HG02943 (cell line): ENCODE results near the gene MORF4L1.
"Not testable (repeated sequence)": the region's sequence is repeated elsewhere in the genome, so short reads cannot be mapped to it uniquely, and the experiment has no call there.

Experiments used
- ATAC-seq: cut with Tn5 transposase; IDR thresholded peaks from one replicate; pipeline ENCODE4 v1.9.1; 2021; ENCODE audit warnings: mild to moderate bottlenecking, low read depth, moderate library complexity; ENCODE audit not compliant: unreplicated experiment

Gene MORF4L1, protein sequence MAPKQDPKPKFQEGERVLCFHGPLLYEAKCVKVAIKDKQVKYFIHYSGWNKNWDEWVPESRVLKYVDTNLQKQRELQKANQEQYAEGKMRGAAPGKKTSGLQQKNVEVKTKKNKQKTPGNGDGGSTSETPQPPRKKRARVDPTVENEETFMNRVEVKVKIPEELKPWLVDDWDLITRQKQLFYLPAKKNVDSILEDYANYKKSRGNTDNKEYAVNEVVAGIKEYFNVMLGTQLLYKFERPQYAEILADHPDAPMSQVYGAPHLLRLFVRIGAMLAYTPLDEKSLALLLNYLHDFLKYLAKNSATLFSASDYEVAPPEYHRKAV

DNA sequence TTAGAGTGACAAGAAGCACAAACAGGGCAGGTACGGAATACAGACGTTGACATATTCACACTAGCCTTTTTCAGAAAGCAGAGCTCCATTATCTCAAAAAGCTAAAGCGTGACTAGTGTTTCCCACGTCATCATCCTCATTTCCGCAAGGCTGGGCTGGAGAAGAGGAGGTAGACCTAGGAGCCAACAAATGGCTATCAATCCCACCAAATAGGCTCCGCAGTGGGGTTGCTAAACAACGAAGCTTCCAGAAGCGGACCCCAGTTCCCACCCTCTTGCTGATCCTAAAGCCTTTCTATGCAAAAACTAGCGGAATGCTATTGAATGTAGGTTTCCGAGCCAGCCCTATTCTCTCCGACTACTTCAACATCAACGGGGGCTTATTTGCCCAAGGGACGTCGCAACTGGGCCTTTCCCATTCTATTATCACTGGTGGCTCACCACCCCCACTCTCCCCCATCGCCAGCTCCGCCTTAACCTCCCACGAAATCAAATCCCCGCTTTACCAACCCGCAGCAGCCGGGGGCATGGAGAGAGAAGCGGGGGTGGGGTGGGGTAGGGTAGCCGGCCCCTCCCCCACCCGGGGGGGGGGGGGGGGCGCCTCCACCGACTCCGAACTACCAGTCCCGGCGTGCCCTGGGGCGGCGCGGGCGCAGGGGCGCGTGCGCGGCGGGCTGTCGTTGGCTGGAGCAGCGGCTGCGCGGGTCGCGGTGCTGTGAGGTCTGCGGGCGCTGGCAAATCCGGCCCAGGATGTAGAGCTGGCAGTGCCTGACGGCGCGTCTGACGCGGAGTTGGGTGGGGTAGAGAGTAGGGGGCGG, at the start of gene MORF4L1:
Gene MORF4L1, plus strand, starts transcription at position 736 of the 817 bp plus-strand sequence. CDS start 128 bp downstream, outside the sequence.
- ATAC-seq, result peak; percentile 58

DNA sequence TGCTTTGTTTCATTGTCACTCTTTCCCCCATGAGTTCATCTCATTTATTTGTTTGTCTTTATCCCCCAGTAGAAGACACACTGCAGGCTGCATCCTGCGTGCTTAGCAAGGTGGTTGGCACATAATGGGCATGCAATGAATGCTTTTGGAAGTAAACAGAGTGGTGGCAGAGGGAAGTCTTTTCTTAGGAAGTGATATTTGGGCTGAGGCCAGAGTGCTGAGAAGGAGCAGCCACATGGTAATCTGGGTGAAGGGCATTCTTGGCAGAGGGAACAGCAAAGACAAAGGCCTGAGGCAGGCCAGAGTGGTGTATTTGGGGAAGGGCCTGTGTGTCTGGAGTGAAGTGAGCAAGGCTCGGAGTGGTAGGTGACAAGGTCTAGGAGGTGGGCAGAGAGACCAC, 43.8 kb upstream of the MORF4L1 start:
- no peak for ATAC-seq

DNA sequence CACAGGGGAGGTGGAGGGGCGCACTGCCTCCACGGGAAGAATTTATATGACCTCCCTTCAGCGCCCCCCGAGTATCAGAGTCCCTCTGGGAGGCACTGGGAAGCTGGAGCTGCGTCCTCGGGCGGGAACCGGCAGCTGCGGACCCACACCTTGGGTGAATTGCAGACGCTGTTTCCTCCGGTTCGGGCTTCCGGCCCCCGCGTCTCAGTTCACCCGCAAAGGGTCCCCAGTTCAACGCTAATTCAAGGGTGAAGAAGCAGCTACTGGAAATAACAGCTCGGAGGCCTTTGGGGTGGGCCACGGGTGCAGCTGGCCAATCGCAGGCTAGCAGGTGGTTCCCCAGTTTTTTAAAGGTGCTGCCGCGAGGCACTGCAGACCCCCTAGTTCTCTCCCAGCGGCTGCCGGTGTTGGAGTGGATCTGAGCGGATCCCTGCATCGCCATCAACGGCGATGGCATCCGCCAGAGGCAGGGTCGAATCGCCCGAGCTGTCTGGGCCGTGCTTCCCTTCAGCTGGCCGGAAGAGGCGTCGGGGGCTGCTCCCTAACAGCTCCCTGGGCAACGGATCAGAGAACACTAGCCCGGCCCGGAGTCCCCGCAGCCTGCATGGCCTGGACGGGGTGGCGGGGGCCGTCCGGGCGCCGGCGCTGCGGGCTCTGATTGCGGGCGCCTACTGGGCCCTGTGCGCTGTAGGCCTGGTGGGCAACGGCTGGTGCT, 42.0 kb upstream of the MORF4L1 start:
- no peak for ATAC-seq

DNA sequence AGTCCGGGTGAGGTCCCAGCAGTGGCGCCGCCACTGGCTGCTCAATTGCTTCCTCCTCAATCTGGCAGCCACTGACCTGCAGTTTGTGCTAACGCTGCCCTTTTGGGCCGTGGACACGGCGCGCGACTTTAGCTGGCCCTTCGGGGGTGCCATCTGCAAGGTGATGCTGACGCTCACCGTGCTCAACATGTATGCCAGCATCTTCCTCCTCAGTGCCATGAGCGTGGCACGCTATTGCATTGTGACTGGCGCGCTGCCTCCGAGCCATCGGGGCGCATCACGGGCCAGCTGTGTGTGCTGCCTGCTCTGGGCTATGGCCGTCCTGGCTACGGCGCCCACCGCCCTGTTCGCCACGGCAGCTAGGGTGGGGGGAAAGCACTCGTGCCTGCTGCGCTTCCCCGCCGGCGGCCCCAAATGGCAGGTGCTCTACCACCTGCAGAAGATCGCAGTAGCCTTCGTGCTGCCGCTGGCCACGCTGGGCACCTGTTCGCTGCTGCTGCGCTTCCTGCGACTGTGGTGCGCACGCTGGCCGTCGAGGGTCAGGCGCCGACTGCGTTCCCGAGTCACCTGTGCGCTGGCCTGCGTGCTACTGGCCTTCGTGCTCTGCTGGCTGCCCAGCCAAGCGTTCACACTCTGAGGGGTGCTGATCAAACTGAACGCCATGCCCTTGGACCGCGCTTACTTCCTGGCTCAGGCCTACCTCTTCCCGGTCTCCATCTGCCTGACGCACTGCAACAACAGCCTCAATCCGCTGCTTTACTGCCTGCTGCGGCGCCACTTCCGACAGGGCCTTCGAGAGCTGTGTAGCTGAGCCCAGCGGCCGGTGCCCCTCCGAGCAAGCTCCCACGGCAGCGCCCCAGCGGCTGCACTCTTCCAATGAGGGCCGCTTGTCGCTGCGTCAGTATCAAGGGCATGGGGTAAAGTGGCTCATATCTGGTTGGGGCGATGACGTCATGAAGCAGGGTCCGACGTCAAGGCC, 41.2 kb upstream of the MORF4L1 start:
- no peak for ATAC-seq

DNA sequence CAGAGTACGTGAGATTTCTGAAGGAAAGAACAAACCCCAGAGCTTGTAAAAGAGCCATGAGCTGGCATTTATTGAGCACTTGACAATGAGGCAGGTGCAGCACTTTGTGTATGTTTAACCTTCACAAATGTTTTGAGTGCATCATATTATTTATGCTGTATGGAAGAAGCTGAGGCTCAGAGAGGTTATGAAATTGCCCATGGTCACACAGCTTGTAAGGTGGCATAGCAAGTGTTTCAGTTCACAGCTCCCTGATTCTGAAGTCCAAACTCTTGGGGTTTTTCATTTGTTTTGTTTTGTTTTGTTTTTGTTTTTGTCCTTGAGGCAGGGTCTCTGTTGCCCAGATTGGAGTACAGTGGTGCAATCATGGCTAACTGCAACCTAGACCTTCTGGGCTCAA, 36.4 kb upstream of the MORF4L1 start:
- no peak for ATAC-seq

DNA sequence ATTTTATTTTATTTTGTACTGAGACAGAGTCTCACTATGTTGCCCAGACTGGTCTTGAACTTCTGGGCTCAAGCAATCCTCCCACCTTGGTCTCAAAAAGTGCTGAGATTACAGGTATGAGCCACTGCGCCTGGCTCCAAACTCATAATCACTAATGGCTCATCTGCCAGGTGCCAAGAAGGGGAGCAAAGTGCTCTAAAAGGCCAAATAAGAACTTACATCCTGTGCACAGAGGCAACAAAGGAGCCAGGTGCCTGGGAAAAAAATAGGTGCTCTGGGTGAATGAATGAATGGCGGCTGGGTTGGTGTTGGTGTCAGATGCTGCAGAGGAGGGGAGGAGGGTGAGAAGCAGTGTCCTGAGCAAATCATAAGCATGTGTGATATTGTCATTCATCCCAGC, 35.6 kb upstream of the MORF4L1 start:
- ATAC-seq, result no peak

DNA sequence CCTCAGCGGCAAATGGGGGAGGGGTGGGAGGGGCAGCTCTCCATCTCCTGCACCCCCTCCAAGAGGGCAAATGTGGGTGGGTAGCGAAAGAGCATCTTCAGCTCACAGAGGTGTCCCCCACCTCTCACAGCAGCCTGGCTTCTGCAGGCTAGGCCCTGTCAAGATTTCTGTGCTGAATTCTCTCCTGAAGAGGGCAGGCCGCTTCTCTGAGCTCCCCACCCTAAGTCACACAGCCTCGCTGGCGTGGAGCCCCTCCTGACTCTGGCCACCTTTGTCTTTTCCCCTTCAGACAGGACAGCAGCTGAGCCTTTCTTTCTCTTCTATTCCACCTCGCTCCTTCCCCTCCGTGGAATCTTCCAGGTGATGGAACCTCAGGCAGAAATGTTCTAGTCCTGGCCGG, 35.1 kb upstream of the MORF4L1 start:
- ATAC-seq, result no peak

DNA sequence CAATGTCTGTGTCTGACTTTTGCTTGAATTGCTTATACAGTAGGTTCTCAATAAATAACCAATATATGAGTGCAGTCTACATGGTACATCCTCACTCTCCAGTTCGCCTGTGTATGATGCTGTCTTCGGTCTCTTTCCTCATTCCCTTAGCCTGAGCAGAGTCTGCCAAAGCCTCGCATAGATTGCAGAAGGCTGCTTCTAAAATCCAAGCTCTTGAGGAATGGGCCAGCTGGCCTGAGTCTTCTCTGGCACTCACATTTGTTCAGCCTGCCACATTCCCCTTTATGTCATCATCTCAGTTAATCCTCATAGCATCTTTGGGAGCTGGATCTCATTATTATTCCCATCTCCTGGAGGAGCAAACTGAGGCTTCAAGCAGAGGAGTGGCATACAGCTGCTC, 34.2 kb upstream of the MORF4L1 start:
- no peak for ATAC-seq

DNA sequence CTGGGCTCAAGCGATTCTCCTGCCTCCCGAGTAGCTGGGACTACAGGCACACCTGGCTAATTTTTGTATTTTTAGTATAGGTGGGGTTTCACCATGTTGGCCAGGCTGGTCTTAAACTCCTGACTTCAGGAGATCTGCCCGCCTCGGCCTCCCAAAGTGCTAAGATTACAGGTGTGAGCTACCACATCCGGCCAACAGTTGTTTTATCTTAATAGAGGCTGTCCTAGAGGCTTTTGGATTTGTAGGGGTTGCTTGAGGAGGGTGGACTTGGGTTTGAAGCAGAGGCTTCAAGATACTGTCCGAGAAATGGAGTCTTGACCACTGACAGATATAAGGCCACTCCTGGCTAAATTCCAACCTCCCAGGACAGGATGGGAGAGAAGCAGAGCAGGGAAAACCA, 33.5 kb upstream of the MORF4L1 start:
- ATAC-seq, result not testable (repeated sequence)

DNA sequence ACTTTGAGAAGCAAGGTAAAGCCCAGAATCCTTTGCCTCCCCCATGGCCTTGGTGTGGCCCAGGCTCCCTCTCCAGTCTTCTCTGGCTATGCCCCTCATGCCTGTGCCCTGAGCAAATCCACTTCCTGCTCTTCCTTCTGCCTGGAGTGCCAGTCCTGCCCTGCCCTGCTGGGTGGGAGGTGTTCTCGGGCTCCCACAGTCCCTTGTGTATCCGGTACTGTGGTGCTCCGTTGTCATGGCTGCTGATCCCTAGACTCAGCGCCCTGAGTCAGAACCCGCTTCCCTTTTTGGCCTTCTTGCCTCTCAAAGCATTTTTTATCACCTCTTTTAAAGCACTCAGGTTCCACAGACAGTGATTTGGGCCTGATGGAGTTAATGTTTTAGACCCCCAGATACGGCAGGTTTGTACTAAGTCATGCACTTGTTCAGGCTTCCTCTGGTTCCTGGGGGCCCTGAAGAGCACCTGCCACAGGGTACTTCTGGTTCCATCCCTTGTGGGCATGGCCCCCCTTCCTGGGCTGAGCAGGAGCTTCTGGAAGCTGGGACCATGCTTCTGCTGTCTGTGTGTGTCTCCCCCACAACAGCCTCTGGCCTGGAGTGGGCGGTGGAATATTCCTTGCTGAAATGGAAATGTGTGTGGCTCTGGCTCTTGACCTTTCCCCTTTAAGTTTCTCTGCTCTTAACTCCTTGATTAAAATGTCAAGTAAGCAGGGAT, 31.9 kb upstream of the MORF4L1 start:
- no peak for ATAC-seq

DNA sequence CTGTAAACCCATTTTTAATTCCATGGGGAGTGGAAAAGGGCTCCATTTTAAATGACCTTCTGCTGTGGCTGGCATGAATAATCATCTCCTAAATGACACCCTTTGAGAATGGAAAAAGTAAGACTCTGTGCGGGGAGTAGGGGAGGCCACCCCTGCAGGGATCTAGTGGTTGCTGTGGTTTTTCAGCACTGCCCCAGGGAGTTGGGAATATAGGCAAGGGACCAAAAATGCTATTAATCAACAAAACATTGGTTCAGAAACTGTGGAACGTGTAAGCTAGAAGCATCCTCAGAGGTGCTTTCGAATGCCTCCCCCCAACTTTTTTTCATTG, 31.3 kb upstream of the MORF4L1 start:
- no peak for ATAC-seq

DNA sequence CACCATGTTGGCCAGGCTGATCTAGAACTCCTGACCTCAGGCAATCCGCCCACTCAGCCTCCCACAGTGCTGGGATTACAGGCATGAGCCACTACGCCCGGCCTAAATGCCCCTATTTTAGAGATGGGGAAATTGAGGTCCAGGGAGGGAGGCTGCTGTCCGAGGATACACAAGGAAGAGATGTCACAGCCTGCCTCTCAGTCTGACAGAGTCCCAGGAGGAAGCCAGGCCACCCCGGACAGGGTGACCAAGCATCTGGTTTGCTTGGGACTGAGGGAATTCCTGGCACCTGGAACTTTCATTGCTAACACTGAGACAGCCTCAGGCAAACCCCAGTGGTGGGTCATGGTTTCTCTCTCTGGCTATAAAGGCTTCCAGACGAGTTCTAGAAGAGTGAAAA, 30.8 kb upstream of the MORF4L1 start:
- ATAC-seq, result no peak

DNA sequence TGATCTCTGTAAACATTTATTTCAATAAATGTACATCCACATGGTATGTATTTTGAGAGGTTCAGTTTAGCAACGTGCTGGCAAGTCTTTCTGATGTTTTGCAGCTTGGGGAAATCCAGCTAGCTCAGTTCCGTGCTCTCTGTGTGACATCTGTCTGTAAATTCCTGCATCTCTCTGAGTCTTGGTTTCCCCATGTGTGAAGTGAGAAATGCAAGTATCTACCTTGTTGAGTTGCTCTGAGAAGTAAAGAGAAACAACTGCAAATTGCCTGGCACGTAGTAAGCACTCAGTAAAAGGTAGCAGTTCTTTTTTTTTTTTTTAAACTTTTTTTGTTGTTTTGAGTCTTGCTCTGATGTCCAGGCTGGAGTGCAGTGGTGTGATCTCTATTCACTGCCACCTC, 30.2 kb upstream of the MORF4L1 start:
- ATAC-seq, result no peak

DNA sequence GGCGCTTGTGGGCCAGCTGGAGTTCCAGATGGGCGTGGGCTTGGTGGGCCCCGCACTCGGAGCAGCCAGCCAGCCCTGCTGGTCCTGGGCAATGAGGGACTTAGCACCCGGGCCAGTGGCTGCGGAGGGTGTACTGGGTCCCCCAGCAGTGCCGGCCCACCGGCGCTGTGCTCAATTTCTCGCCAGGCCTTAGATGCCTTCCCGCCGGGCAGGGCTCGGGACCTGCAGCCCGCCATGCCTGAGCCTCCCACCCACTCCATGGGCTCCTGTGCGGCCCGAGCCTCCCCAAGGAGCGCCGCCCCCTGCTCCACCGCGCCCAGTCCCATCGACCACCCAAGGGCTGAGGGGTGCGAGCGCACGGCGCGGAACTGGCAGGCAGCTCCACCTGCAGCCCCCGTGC, 25.8 kb upstream of the MORF4L1 start:
- not testable (repeated sequence) for ATAC-seq

DNA sequence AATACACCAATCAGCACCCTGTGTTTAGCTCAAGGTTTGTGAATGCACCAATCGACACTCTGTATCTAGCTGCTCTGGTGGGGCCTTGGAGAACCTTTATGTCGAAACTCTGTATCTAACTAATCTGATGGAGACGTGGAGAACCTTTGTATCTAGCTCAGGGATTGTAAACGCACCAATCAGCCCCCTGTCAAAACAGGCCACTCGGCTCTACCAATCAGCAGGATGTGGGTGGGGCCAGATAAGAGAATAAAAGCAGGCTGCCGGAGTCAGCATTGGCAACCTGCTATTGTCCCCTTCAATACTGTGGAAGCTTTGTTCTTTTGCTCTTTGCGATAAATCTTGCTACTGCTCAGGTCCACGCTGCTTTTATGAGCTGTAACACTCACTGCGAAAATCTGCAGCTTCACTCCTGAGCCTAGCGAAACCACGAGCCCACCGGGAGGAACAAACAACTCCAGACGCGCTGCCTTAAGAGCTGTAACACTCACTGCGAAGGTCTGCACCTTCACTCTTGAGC, 25.2 kb upstream of the MORF4L1 start:
- not testable (repeated sequence) for ATAC-seq

DNA sequence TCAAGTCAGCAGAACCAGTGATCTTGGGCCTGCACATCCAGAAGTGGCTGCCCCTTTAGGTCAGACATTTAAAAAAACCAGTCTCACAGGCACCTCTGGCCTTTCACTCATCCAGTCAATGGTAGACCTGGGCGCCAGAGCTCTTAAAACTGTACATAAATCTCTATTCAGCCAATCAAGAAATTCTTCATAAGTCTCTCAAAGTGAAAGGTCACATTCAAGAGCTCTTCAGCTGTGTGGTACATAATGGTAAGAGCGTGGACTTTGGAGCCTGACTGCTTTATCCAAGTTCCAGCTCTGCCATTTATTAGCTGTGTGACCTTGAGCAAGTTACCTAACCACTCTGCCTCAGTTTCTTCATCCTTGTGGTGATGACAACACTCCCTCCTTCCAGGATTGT, 22.3 kb upstream of the MORF4L1 start:
- ATAC-seq, result no peak

DNA sequence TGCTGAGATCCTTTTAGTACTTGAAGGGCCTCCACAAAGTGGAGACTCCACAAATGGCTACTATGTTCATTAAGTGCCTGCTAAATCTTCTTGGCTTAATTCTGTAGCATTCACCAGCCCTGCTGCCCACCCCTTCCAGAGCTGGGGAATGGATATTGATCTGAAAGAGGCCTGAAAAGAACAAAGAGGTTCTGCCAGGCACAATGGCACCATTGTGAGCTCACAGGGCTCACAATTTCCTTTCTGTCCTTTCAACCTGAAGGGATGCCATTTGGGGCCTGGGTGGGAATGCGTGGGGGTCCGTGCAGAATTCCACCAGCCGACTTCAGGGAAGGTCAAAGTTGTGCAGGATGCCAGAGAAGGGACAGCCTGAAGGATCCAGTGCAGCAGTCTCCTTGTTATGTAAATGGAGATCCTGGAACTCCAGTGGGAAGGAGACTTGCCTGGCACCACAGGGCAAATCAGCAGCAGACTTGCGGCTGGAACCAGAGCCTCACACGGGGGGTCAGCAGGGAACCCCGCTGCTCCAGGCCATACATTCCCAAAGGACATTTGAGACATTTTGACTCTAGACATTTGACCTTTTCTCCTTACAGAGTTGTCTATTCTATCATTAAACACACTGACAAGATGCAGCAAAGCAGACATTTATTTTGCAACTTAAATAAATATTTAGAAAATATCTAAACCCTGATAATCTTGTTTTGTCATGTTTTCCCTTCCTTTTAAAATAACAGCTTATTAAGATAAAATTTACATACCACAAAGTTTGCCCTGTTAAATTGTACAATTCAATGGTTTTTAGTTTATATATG, 21.5 kb upstream of the MORF4L1 start:
- ATAC-seq, result no peak

DNA sequence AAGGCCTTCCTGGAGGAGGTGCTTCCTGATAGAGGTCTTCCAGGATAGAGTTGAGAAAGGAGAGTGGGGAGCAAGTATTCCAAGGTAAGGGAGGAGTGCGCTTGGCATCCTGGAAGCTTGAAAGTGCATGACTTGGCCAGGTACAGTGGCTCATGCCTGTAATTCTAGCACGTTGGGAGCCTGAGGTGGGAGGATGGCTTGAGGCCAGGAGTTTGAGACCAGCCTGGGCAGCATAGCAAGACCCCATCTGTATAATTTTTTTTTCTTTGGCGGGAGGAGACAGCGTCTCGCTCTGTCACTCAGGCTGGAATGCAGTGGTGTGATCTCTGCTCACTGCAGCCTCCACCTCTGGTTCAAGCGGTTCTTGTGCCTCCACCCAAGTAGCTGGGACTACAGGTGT, 19.2 kb upstream of the MORF4L1 start:
- ATAC-seq, result no peak
